IMR-90 (cell line): ENCODE data around the gene DLX2. TPM values are rescaled to one million over a fixed set of nuclear protein-coding genes. Genes with fewer than 3 reads are reported as not detected.

Experiments used
- ATAC-seq: fragments of 200-7000 bp; cut with Tn5 transposase; 2 replicates; pipeline ENCODE4 v1.9.1; 2020; ENCODE audit warnings: low read depth, mild to moderate bottlenecking, moderate library complexity
- BruUV-seq: library from RNA; stranded (reverse); fragments of 400-500 nt; replicated peaks from 2 replicates; lab custom pipeline; 2021; lab: Mats Ljungman, UMichigan
- CTCF ChIA-PET: fragments of 300-600 bp; formaldehyde crosslinking; extraction: SDS; loops from one replicate; lab custom pipeline; 2021; ENCODE audit warnings: antibody characterized with exemption; lab: Yijun Ruan, JAX
- POLR2A ChIA-PET: fragments of 300-600 bp; sonication (Branson Sonifier 250); formaldehyde crosslinking; loops from one replicate; lab custom pipeline; 2022; ENCODE audit warnings: antibody characterized with exemption; ENCODE audit not compliant: unreplicated experiment; lab: Charles Lee
- DNase-seq: peaks from one replicate; pipeline ENCODE4 v3.0.0; 2013
- H2AFZ ChIP-seq: replicated peaks from 2 replicates; pipeline ENCODE3; 2013; ENCODE audit warnings: low read length, mild to moderate bottlenecking; ENCODE audit not compliant: poor library complexity
- H2AK5ac ChIP-seq: 2 replicates; pipeline ENCODE4 v1.6.1; 2013; ENCODE audit warnings: low read depth, low read length, inconsistent platforms
- H2AK9ac ChIP-seq: replicated peaks from 2 replicates; pipeline ENCODE3; 2013; ENCODE audit warnings: mild to moderate bottlenecking, low read depth, low read length, moderate library complexity; ENCODE audit not compliant: poor library complexity
- H2BK120ac ChIP-seq: 2 replicates; pipeline ENCODE4 v1.6.1; 2013; ENCODE audit warnings: low read depth, low read length, inconsistent platforms
- H2BK15ac ChIP-seq: 3 replicates; pipeline ENCODE4 v1.6.1; 2013; ENCODE audit warnings: low read depth, low read length, inconsistent platforms
- H2BK20ac ChIP-seq: 2 replicates; pipeline ENCODE4 v1.6.1; 2013; ENCODE audit warnings: low read depth, mild to moderate bottlenecking, inconsistent platforms, low read length, moderate library complexity
- H2BK5ac ChIP-seq: 2 replicates; pipeline ENCODE4 v1.6.1; 2013; ENCODE audit warnings: mild to moderate bottlenecking, low read depth, low read length, inconsistent platforms; ENCODE audit not compliant: poor library complexity, severe bottlenecking
- H3K14ac ChIP-seq: replicated peaks from 2 replicates; pipeline ENCODE4 v1.6.1; 2013; ENCODE audit warnings: low read depth, low read length, inconsistent platforms
- H3K18ac ChIP-seq: 2 replicates; pipeline ENCODE4 v1.6.1; 2013; ENCODE audit warnings: low read depth, low read length, control low read depth
- H3K23ac ChIP-seq: 2 replicates; pipeline ENCODE4 v1.6.1; 2013; ENCODE audit warnings: low read depth, low read length, inconsistent platforms
- H3K27ac ChIP-seq: 2 replicates; pipeline ENCODE4 v1.5.1; 2013; ENCODE audit warnings: mild to moderate bottlenecking, control low read depth, low read length; ENCODE audit not compliant: insufficient read depth
- H3K27me3 ChIP-seq: 2 replicates; pipeline ENCODE4 v1.6.1; 2013; ENCODE audit warnings: low read length; ENCODE audit not compliant: control insufficient read depth, insufficient read depth
- H3K36me3 ChIP-seq: 2 replicates; pipeline ENCODE4 v1.6.1; 2013; ENCODE audit warnings: low read length, mixed read lengths; ENCODE audit not compliant: control insufficient read depth, insufficient read depth
- H3K4ac ChIP-seq: 2 replicates; pipeline ENCODE4 v1.6.1; 2013; ENCODE audit warnings: low read depth, low read length, inconsistent platforms
- H3K4me1 ChIP-seq: 2 replicates; pipeline ENCODE4 v1.6.1; 2013; ENCODE audit warnings: low read length, mixed read lengths; ENCODE audit not compliant: control insufficient read depth, insufficient read depth
- H3K4me2 ChIP-seq: 2 replicates; pipeline ENCODE4 v1.6.1; 2013; ENCODE audit warnings: low read depth, mild to moderate bottlenecking, control low read depth, low read length, moderate library complexity
- H3K4me3 ChIP-seq: 2 replicates; pipeline ENCODE4 v1.5.1; 2013; ENCODE audit warnings: low read depth, mild to moderate bottlenecking, control low read depth, low read length, moderate library complexity; ENCODE audit not compliant: insufficient read depth
- H3K56ac ChIP-seq: 2 replicates; pipeline ENCODE4 v1.6.1; 2013; ENCODE audit warnings: low read length, inconsistent platforms; ENCODE audit not compliant: insufficient read depth; ENCODE audit errors: extremely low read depth
- H3K79me1 ChIP-seq, 2 experiments: 2 replicates each; pipeline ENCODE4 v1.6.1; 2013; ENCODE audit warnings: low read length in 2 of 2, inconsistent platforms in 1 of 2, low read depth in 1 of 2
- H3K9ac ChIP-seq: 2 replicates; pipeline ENCODE4 v1.6.1; 2013; ENCODE audit warnings: low read depth, low read length, control low read depth
- H3K9me1 ChIP-seq: 2 replicates; pipeline ENCODE4 v1.6.1; 2013; ENCODE audit warnings: low read length, inconsistent platforms; ENCODE audit not compliant: insufficient read depth
- H3K9me3 ChIP-seq: 2 replicates; pipeline ENCODE4 v1.6.1; 2013; ENCODE audit warnings: low read length; ENCODE audit not compliant: control insufficient read depth, insufficient read depth
- H4K20me1 ChIP-seq: 2 replicates; pipeline ENCODE4 v1.6.1; 2013; ENCODE audit warnings: low read length, inconsistent platforms; ENCODE audit not compliant: insufficient read depth
- H4K5ac ChIP-seq: 2 replicates; pipeline ENCODE4 v1.6.1; 2013; ENCODE audit warnings: mild to moderate bottlenecking, low read depth, low read length, control low read depth
- H4K8ac ChIP-seq, 2 experiments: 2 replicates each; pipeline ENCODE4 v1.6.1; 2013; ENCODE audit warnings: low read depth in 2 of 2, low read length in 2 of 2, control low read depth in 1 of 2, inconsistent platforms in 1 of 2
- H4K91ac ChIP-seq: 2 replicates; pipeline ENCODE4 v1.6.1; 2013; ENCODE audit warnings: low read depth, low read length, inconsistent platforms; ENCODE audit not compliant: insufficient read depth
- BHLHE40 ChIP-seq: fragments of 150-350 bp; IDR thresholded peaks from 2 replicates; pipeline ENCODE4 v1.6.1; 2016; ENCODE audit warnings: mild to moderate bottlenecking, low read depth, low read length
- CEBPB ChIP-seq: IDR thresholded peaks from 2 replicates; pipeline ENCODE4 v1.6.1; 2012; ENCODE audit warnings: low read depth, low read length, improper control_type of control experiment
- CHD1 ChIP-seq: IDR thresholded peaks from 2 replicates; pipeline ENCODE4 v1.6.1; 2012; ENCODE audit warnings: low read depth, low read length, improper control_type of control experiment
- CTCF ChIP-seq: conservative IDR thresholded peaks from 2 replicates; pipeline ENCODE4 v1.5.1; 2012; ENCODE audit warnings: mild to moderate bottlenecking, low read depth, low read length, improper control_type of control experiment
- ELK1 ChIP-seq: fragments of 150-350 bp; IDR thresholded peaks from 2 replicates; pipeline ENCODE4 v1.6.1; 2016; ENCODE audit warnings: low read depth, mild to moderate bottlenecking, low read length, moderate library complexity, borderline replicate concordance
- FOS ChIP-seq: fragments of 150-350 bp; IDR thresholded peaks from 2 replicates; pipeline ENCODE4 v1.6.1; 2016; ENCODE audit warnings: low read depth, low read length
- POLR2A ChIP-seq: IDR thresholded peaks from 2 replicates; pipeline ENCODE4 v1.6.1; 2012; ENCODE audit warnings: mild to moderate bottlenecking, low read depth, low read length
- RAD21 ChIP-seq: IDR thresholded peaks from 2 replicates; pipeline ENCODE4 v1.6.1; 2012; ENCODE audit warnings: low read length, improper control_type of control experiment
- RCOR1 ChIP-seq: IDR thresholded peaks from 2 replicates; pipeline ENCODE4 v1.6.1; 2012; ENCODE audit warnings: mild to moderate bottlenecking, low read length, improper control_type of control experiment; ENCODE audit not compliant: insufficient replicate concordance
- SMC3 ChIP-seq: fragments of 150-350 bp; IDR thresholded peaks from 2 replicates; pipeline ENCODE4 v1.6.1; 2016; ENCODE audit warnings: low read depth, mild to moderate bottlenecking, antibody characterized with exemption, low read length, moderate library complexity
- USF2 ChIP-seq: fragments of 150-350 bp; IDR thresholded peaks from 2 replicates; pipeline ENCODE4 v1.6.1; 2017; ENCODE audit warnings: mild to moderate bottlenecking, antibody characterized with exemption, low read length, low read depth
- WGBS, 2 experiments: methylation state at CpG; one replicate each; pipeline versions ENCODE4 v1.1.5 to v1.1.7; 2013; ENCODE audit warnings: missing lambda C conversion rate in 2 of 2; ENCODE audit not compliant: insufficient read length in 1 of 2; ENCODE audit errors: extremely low coverage in 2 of 2; 5-methylcytosine and 5-hydroxymethylcytosine counted together
- dilution Hi-C: fragments of 300-500 bp; cut with HindIII; formaldehyde crosslinking; loops from one replicate; pipeline ENCODE4 v1.14.3; 2018; ENCODE audit warnings: low sequenced_read_pairs; ENCODE audit not compliant: unreplicated experiment
- in situ Hi-C: fragments of 300-500 bp; cut with MboI; formaldehyde crosslinking; loops from 3 replicates; pipeline ENCODE4 v1.14.3; 2019; ENCODE audit warnings: low sequenced_read_pairs, inconsistent platforms, mixed read lengths
- intact Hi-C: fragments of 100-400 bp; cut with micrococcal nuclease; formaldehyde crosslinking; loops from 2 replicates; pipeline ENCODE4 v1.10.0; 2022
- polyA plus RNA-seq, 3 experiments: library from polyadenylated mRNA; depleted of rRNA; stranded (reverse); fragments of >200 nt; gene quantifications; 2 replicates each; pipeline ENCODE4 v1.2.3, GENCODE V29; 2012; ENCODE audit warnings: low replicate concordance in 1 of 3
- total RNA-seq: library from RNA; depleted of rRNA; stranded (reverse); fragments of >200 nt; gene quantifications from 2 replicates; pipeline ENCODE4 v1.2.3, GENCODE V29; 2012

Gene DLX2
- total and polyA plus RNA-seq, 2 of the 4 experiments (the other 2 are of a cell fraction) = 0.38 TPM; not detected in 1

- no peak overlapping the region for H3K56ac ChIP-seq
- no peak overlapping the region for H2AK9ac ChIP-seq
- H3K79me1 ChIP-seq = no peaks in the 10 kb centered on the region
- no peak overlapping the region for H3K23ac ChIP-seq
- H2BK120ac ChIP-seq = no peak overlapping the region
- dilution Hi-C loops (no loop called here), in situ Hi-C loops (loop anchor here (10.0 kb wide), 1 partner anchor 542 kb away; no protein-coding TSS in a partner anchor), intact Hi-C loops (no loop called here)
- ATAC-seq (no peak), DNase-seq (no peak)
- H2AFZ ChIP-seq = no peak overlapping the region
- no peaks in the 10 kb centered on the region for H3K9me3 ChIP-seq
- H2BK20ac ChIP-seq = no peak overlapping the region
- no peak overlapping the region for H4K91ac ChIP-seq
- H4K5ac ChIP-seq = no peak overlapping the region
- ChIA-PET CTCF (interaction anchor here (3.1 kb wide), 1 partner anchor 10 kb away, joined by 9 read pairs; no protein-coding TSS in a partner anchor), POLR2A (no interaction called here)
- BruUV-seq = no TSS peak
- no peak overlapping the region for H3K18ac ChIP-seq
- no peak overlapping the region for H3K9ac ChIP-seq
- no peak overlapping the region for H3K4ac ChIP-seq
- no peak overlapping the region for H2BK5ac ChIP-seq
- H3K36me3 ChIP-seq = no peaks in the 10 kb centered on the region
- H2BK15ac ChIP-seq = no peak overlapping the region
- no peak overlapping the region for H2AK5ac ChIP-seq
- WGBS, 2 experiments = no CpG with 5 or more reads among the region's 2 CpGs
- H3K4me1 ChIP-seq = peaks cover 2% of the 10 kb centered on the region; the same call in 1 of the 2 replicates
- H4K8ac ChIP-seq = no peak overlapping the region
- peaks cover 14% of the 10 kb centered on the region for H3K27me3 ChIP-seq
- H4K20me1 ChIP-seq = no peaks in the 10 kb centered on the region
- no peaks in the 10 kb centered on the region for H3K9me1 ChIP-seq
- no peak for TF ChIP-seq CEBPB
- TF ChIP-seq SMC3 = no peak
- no peak for TF ChIP-seq RCOR1
- no peak for TF ChIP-seq CTCF
- no peak for TF ChIP-seq BHLHE40
- no peak for TF ChIP-seq ELK1
- no peak for TF ChIP-seq POLR2A
- TF ChIP-seq RAD21 = no peak
- no peak for TF ChIP-seq CHD1
- no peak for TF ChIP-seq USF2
- no peak for TF ChIP-seq FOS
- no peak overlapping the region for H3K14ac ChIP-seq
- H3K27ac ChIP-seq = no peak overlapping the region
- no peak overlapping the region for H3K4me2 ChIP-seq
- no peak overlapping the region for H3K4me3 ChIP-seq
Measured at GRCh38 chr2:172137109-172137508, 34.4 kb upstream of the DLX2 start.
